ENCODE data around the gene IL36RN. TPM values are rescaled to one million over a fixed set of nuclear protein-coding genes. Genes with fewer than 3 reads are reported as not detected.

IL36RN gene
- total RNA-seq, 2 experiments from 2014 or later = not detected

GRCh38 chr2:113103277-113103676 lies 44.3 kb downstream of the IL36RN start:
- Histone ChIP-seq H3K36me3 (ENCODE audit: insufficient read depth, low read length) (no peaks in the 10 kb centered on the region), H2AFZ (ENCODE audit: low read length) (no peak overlapping the region), H3K79me2 (ENCODE audit: insufficient read depth, low read depth, low read length) (no peaks in the 10 kb centered on the region), H3K9me3 (ENCODE audit: low read length) (no peaks in the 10 kb centered on the region), H4K20me1 (ENCODE audit: insufficient read depth, low read length) (no peaks in the 10 kb centered on the region), H3K4me1 (ENCODE audit: insufficient read depth, low read length, poor library complexity, severe bottlenecking) (no peaks in the 10 kb centered on the region), H3K4me2 (ENCODE audit: low read length) (no peak overlapping the region), H3K4me3 (ENCODE audit: low read depth, low read length, poor library complexity, severe bottlenecking) (no peak overlapping the region), H3K27ac (ENCODE audit: low read depth, low read length, poor library complexity, severe bottlenecking) (no peak overlapping the region), H3K9me2 (ENCODE audit: insufficient read depth, low read length) (no peaks in the 10 kb centered on the region)
- DNase-seq (ENCODE audit: low spot score) = no peak
- TF ChIP-seq EZH2phosphoT487 (IDR thresholded peaks at IDR 0.05; ENCODE audit: borderline replicate concordance, low read depth, low read length) (no peak), CTCF (conservative IDR thresholded peaks at IDR 0.05; ENCODE audit: low read length) (no peak)
- no TSS peak for BruUV-seq (replicated peaks)
- CTCF ChIA-PET (ENCODE audit: unreplicated experiment) = no interaction called here
- intact Hi-C loops (cut with micrococcal nuclease; ENCODE audit: unreplicated experiment) = no loop called here
- POLR2A ChIA-PET = no interaction called here

- POLR2A ChIA-PET = no interaction called here
- no peak overlapping the region for H3K4me3 ChIP-seq (ENCODE audit: low read depth, low read length, poor library complexity, severe bottlenecking)
- no peaks in the 10 kb centered on the region for H4K20me1 ChIP-seq (ENCODE audit: insufficient read depth, low read length)
- intact Hi-C loops (cut with micrococcal nuclease; ENCODE audit: unreplicated experiment) = no loop called here
- no peak overlapping the region for H3K27ac ChIP-seq (ENCODE audit: low read depth, low read length, poor library complexity, severe bottlenecking)
- CTCF ChIA-PET (ENCODE audit: unreplicated experiment) = no interaction called here
- no peak overlapping the region for H3K4me2 ChIP-seq (ENCODE audit: low read length)
- BruUV-seq (replicated peaks) = no TSS peak
- no peak for TF ChIP-seq EZH2phosphoT487 (IDR thresholded peaks at IDR 0.05; ENCODE audit: borderline replicate concordance, low read depth, low read length)
- no peak for TF ChIP-seq CTCF (conservative IDR thresholded peaks at IDR 0.05; ENCODE audit: low read length)
- no peak overlapping the region for H2AFZ ChIP-seq (ENCODE audit: low read length)
- H3K9me3 ChIP-seq (ENCODE audit: low read length) = no peaks in the 10 kb centered on the region
- no peak for DNase-seq (ENCODE audit: low spot score)
- no peaks in the 10 kb centered on the region for H3K9me2 ChIP-seq (ENCODE audit: insufficient read depth, low read length)
- no peaks in the 10 kb centered on the region for H3K4me1 ChIP-seq (ENCODE audit: insufficient read depth, low read length, poor library complexity, severe bottlenecking)
- H3K79me2 ChIP-seq (ENCODE audit: insufficient read depth, low read depth, low read length) = no peaks in the 10 kb centered on the region
- H3K36me3 ChIP-seq (ENCODE audit: insufficient read depth, low read length) = no peaks in the 10 kb centered on the region
Observed at GRCh38 chr2:113104054-113104611, 45.1 kb downstream of the IL36RN start.

GRCh38 chr2:113105047-113105785 lies 46.2 kb downstream of the IL36RN start:
- CTCF ChIA-PET (ENCODE audit: unreplicated experiment) = no interaction called here
- no peaks in the 10 kb centered on the region for H3K79me2 ChIP-seq (ENCODE audit: insufficient read depth, low read depth, low read length)
- POLR2A ChIA-PET = no interaction called here
- no peak overlapping the region for H3K27ac ChIP-seq (ENCODE audit: low read depth, low read length, poor library complexity, severe bottlenecking)
- intact Hi-C loops (cut with micrococcal nuclease; ENCODE audit: unreplicated experiment) = no loop called here
- no peak overlapping the region for H2AFZ ChIP-seq (ENCODE audit: low read length)
- no peak for DNase-seq (ENCODE audit: low spot score)
- H3K4me2 ChIP-seq (ENCODE audit: low read length) = no peak overlapping the region
- H4K20me1 ChIP-seq (ENCODE audit: insufficient read depth, low read length) = no peaks in the 10 kb centered on the region
- H3K36me3 ChIP-seq (ENCODE audit: insufficient read depth, low read length) = no peaks in the 10 kb centered on the region
- no peaks in the 10 kb centered on the region for H3K9me2 ChIP-seq (ENCODE audit: insufficient read depth, low read length)
- H3K9me3 ChIP-seq (ENCODE audit: low read length) = no peaks in the 10 kb centered on the region
- no peak overlapping the region for H3K4me3 ChIP-seq (ENCODE audit: low read depth, low read length, poor library complexity, severe bottlenecking)
- H3K4me1 ChIP-seq (ENCODE audit: insufficient read depth, low read length, poor library complexity, severe bottlenecking) = no peaks in the 10 kb centered on the region
- BruUV-seq (replicated peaks) = no TSS peak
- TF ChIP-seq EZH2phosphoT487 (IDR thresholded peaks at IDR 0.05; ENCODE audit: borderline replicate concordance, low read depth, low read length) (no peak), CTCF (conservative IDR thresholded peaks at IDR 0.05; ENCODE audit: low read length) (no peak)

Measured in OCI-LY7 (cell line).